ENCODE measurements around the gene CFAP57.

CFAP57 gene

GRCh38 chr1:43279666-43280065, 107.5 kb downstream of the CFAP57 start:
- TF ChIP-seq CTCF (IDR thresholded peaks at IDR 0.05; ENCODE audit: low read depth, low read length): no peak
- no peak for DNase-seq (ENCODE audit: extremely low read depth, low read depth)

- DNase-seq (ENCODE audit: extremely low read depth, low read depth): no peak
These were observed 108.6 kb downstream of the CFAP57 start for GRCh38 chr1:43280692-43281091.

GRCh38 chr1:43282220-43283195, 110.4 kb downstream of the CFAP57 start:
- TF ChIP-seq CTCF (IDR thresholded peaks at IDR 0.05; ENCODE audit: low read depth, low read length): no peak
- no peak for DNase-seq (ENCODE audit: extremely low read depth, low read depth)

More at GRCh38 chr1:43280692-43281091, 108.6 kb downstream of the CFAP57 start:
- no peak for TF ChIP-seq CTCF (IDR thresholded peaks at IDR 0.05; ENCODE audit: low read depth, low read length)

GRCh38 chr1:43284065-43284464, 111.9 kb downstream of the CFAP57 start:
- TF ChIP-seq CTCF (IDR thresholded peaks at IDR 0.05; ENCODE audit: low read depth, low read length): no peak
- no peak for DNase-seq (ENCODE audit: extremely low read depth, low read depth)

- no peak for DNase-seq (ENCODE audit: extremely low read depth, low read depth)
- no peak for TF ChIP-seq CTCF (IDR thresholded peaks at IDR 0.05; ENCODE audit: low read depth, low read length)
These were observed 112.5 kb downstream of the CFAP57 start for GRCh38 chr1:43284546-43285110.

GRCh38 chr1:43285269-43285990, 113.3 kb downstream of the CFAP57 start, which contains the start of gene C1orf210:
C1orf210 (minus strand) TSS chr1:43285581; CDS start chr1:43283270, 2,311 bp downstream.
- no peak for DNase-seq (ENCODE audit: extremely low read depth, low read depth)

More at GRCh38 chr1:43285269-43285990, 113.3 kb downstream of the CFAP57 start, which contains the start of gene C1orf210:
- no peak for TF ChIP-seq CTCF (IDR thresholded peaks at IDR 0.05; ENCODE audit: low read depth, low read length)

All from AG09319 (cell line).